HepG2 (cell line): Measurements from ENCODE around the gene TPO. TPM values are rescaled to one million over a fixed set of nuclear protein-coding genes. Genes with fewer than 3 reads are reported as not detected.

Experiments
- ATAC-seq: fragments of 200-7000 bp; cut with Tn5 transposase; 3 replicates; pipeline ENCODE4 v1.9.1; 2020; ENCODE audit warnings: mild to moderate bottlenecking, moderate library complexity
- BruUV-seq: library from RNA; stranded (reverse); fragments of 400-500 nt; replicated peaks from 2 replicates; lab custom pipeline; 2021; lab: Mats Ljungman, UMichigan
- CTCF ChIA-PET: fragments of 300-600 bp; formaldehyde crosslinking; extraction: SDS; loops from one replicate; lab custom pipeline; 2021; ENCODE audit warnings: low total read pairs, inconsistent platforms, low intra/inter-chr PET ratio; lab: Yijun Ruan, JAX
- POLR2A ChIA-PET: fragments of 350-600 bp; sonication (Branson Sonifier 250); formaldehyde crosslinking; loops from one replicate; lab custom pipeline; 2020; ENCODE audit warnings: antibody characterized with exemption, inconsistent platforms; lab: Yijun Ruan, JAX
- DNase-seq: peaks from one replicate; pipeline ENCODE4 v3.0.0-alpha.2; 2015; ENCODE audit warnings: low spot score
- FAIRE-seq: peaks from 3 replicates; lab custom pipeline; 2011; peaks lifted over from hg19 to GRCh38; lab: Jason Lieb, UNC
- H2AFZ ChIP-seq: one replicate; pipeline ENCODE4 v1.6.1; 2011; ENCODE audit warnings: low read length, inconsistent platforms
- H3K27ac ChIP-seq: fragments of 300-600 bp; 3 replicates; pipeline ENCODE4 v1.8.0; 2011; ENCODE audit warnings: mixed run types, mild to moderate bottlenecking, mixed read lengths, low read length, inconsistent platforms; ENCODE audit not compliant: insufficient read depth; ENCODE audit errors: extremely low read length
- H3K27me3 ChIP-seq, 2 experiments: fragments of 200-600 bp in 1 of 2; 2 replicates in 1 of 2; 3 replicates in 1 of 2; pipeline versions ENCODE4 v1.6.0 to v1.8.0; 2011; ENCODE audit warnings: low read length in 2 of 2, mild to moderate bottlenecking in 2 of 2, moderate library complexity in 2 of 2, inconsistent platforms in 1 of 2; ENCODE audit not compliant: insufficient read depth in 2 of 2, control insufficient read depth in 1 of 2
- H3K36me3 ChIP-seq, 2 experiments: fragments of 200-600 bp in 1 of 2; replicated peaks in 1 of 2; 2 replicates in 1 of 2; 3 replicates in 1 of 2; pipeline versions ENCODE4 v1.5.1 to v1.8.0; 2011; ENCODE audit warnings: low read length in 2 of 2, inconsistent platforms in 1 of 2; ENCODE audit not compliant: insufficient read depth in 2 of 2, control insufficient read depth in 1 of 2
- H3K4me1 ChIP-seq: 2 replicates; pipeline ENCODE4 v1.5.1; 2012; ENCODE audit warnings: low read length, inconsistent platforms; ENCODE audit not compliant: insufficient read depth
- H3K4me2 ChIP-seq: 2 replicates; pipeline ENCODE4 v1.6.0; 2011; ENCODE audit warnings: low read depth, low read length, inconsistent platforms
- H3K4me3 ChIP-seq, 3 experiments: fragments of 200-600 bp in 1 of 3; sonication (generic), shearing (Covaris generic) in 1 of 3; replicated peaks in 1 of 3; 2 replicates each; pipeline ENCODE4 v1.5.1; 2011 to 2016; ENCODE audit warnings: low read length in 3 of 3, inconsistent platforms in 2 of 3, low read depth in 2 of 3, mild to moderate bottlenecking in 2 of 3, control low read depth in 1 of 3, mixed read lengths in 1 of 3; ENCODE audit not compliant: insufficient read depth in 1 of 3
- H3K79me2 ChIP-seq: one replicate; pipeline ENCODE4 v1.6.1; 2011; ENCODE audit warnings: low read length, inconsistent platforms; ENCODE audit not compliant: insufficient read depth
- H3K9ac ChIP-seq: 2 replicates; pipeline ENCODE4 v1.6.0; 2011; ENCODE audit warnings: mild to moderate bottlenecking, low read depth, low read length, inconsistent platforms; ENCODE audit not compliant: insufficient read depth
- H3K9me3 ChIP-seq: 2 replicates; pipeline ENCODE4 v1.5.1; 2012; ENCODE audit warnings: mild to moderate bottlenecking, low read length
- H4K20me1 ChIP-seq: 2 replicates; pipeline ENCODE4 v1.6.0; 2011; ENCODE audit warnings: inconsistent platforms, mild to moderate bottlenecking, low read length, moderate library complexity; ENCODE audit not compliant: insufficient read depth
- DPF2 ChIP-seq: sonication (generic); formaldehyde crosslinking; IDR thresholded peaks from 2 replicates; pipeline ENCODE4 v1.4.0; 2020; ENCODE audit warnings: mild to moderate bottlenecking, low read depth, missing genetic modification reagents, borderline replicate concordance
- ZKSCAN8 ChIP-seq: IDR thresholded peaks from 2 replicates; pipeline ENCODE4 v1.6.1; 2016; ENCODE audit warnings: borderline replicate concordance, missing genetic modification reagents, missing compliant biosample characterization
- ZNF142 ChIP-seq: sonication (generic); formaldehyde crosslinking; IDR thresholded peaks from 2 replicates; pipeline ENCODE4 v1.4.0; 2020; ENCODE audit warnings: missing genetic modification reagents
- ZNF496 ChIP-seq: sonication (generic); formaldehyde crosslinking; IDR thresholded peaks from 2 replicates; pipeline ENCODE4 v1.8.1; 2023; ENCODE audit warnings: mild to moderate bottlenecking, moderate library complexity, missing genetic modification reagents; ENCODE audit not compliant: insufficient replicate concordance
- ZNF709 ChIP-seq: sonication (generic); formaldehyde crosslinking; IDR thresholded peaks from 2 replicates; pipeline ENCODE4 v1.5.0; 2020; ENCODE audit warnings: mild to moderate bottlenecking, missing genetic modification reagents
- ZSCAN25 ChIP-seq: sonication (generic); formaldehyde crosslinking; IDR thresholded peaks from 2 replicates; pipeline ENCODE4 v1.8.0; 2022; ENCODE audit warnings: mild to moderate bottlenecking, missing genetic modification reagents
- WGBS: methylation state at CpG from one replicate; pipeline ENCODE4 v1.1.6; 2017; ENCODE audit warnings: low lambda C conversion rate; 5-methylcytosine and 5-hydroxymethylcytosine counted together
- in situ Hi-C: cut with HindIII; loops from 2 replicates; pipeline ENCODE4 v1.10.0; 2017; ENCODE audit warnings: low pct_unique_long_range_greater_than_20kb; ENCODE audit not compliant: extremely low pct_ligation_motif_present
- intact Hi-C: fragments of 100-400 bp; cut with micrococcal nuclease; formaldehyde crosslinking; loops from one replicate; pipeline ENCODE4 v1.10.0; 2022; ENCODE audit not compliant: unreplicated experiment
- polyA plus RNA-seq, 8 experiments: library from polyadenylated mRNA; depleted of rRNA in 3 of 8; stranded (reverse) in 7 of 8; unstranded in 1 of 8; fragments of >200 nt; fragmentation: Illumina TruSeq in 4 of 8; extraction: Trizol in 4 of 8; gene quantifications; 2 replicates each; pipeline versions ENCODE4 v1.2.1 to v1.2.3, GENCODE V29; 2011 to 2016; ENCODE audit warnings: low read depth in 4 of 8, missing spikeins in 1 of 8, mixed read lengths in 1 of 8; ENCODE audit not compliant: insufficient read depth in 1 of 8
- total RNA-seq, 5 experiments: library from RNA; depleted of rRNA; stranded (reverse); fragments of >200 nt; fragmentation: Illumina TruSeq; extraction: Trizol; gene quantifications; 2 replicates each; pipeline ENCODE4 v1.2.3, GENCODE V29; 2016; ENCODE audit warnings: low read depth in 1 of 5

Gene TPO
- total and polyA plus RNA-seq, 2 of the 13 experiments (the other 11 are each of a cell fraction or from before 2014, with no cell fraction given) = not detected

DNA sequence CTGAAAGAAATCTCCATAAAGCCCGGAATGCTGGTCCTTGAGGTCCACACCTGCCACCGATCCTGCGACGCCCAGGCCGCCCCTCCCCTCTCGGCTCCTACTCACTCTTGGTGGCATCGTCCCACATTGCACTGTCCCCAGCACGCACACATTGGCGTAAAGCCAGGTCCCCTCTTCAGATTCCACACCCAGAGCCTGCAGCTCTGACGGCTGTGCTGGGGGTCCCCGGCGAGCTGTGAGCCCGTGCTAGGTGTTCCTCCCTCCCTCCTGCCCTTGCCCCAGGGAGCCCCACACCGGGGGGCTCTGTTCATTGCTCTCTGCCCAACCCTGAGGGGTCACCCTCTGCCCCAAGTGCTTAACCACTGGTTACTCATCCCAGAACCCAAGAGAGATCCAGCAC lies 8.5 kb downstream of the TPO start (continued):
- TF ChIP-seq ZNF142 (CRISPR knock-in tag) (no peak), ZNF709 (CRISPR knock-in tag) (no peak), ZKSCAN8 (no peak)

- no TSS peak for BruUV-seq
- no peak for FAIRE-seq
- no peaks in the 10 kb centered on the region for H3K4me1 ChIP-seq
- POLR2A ChIA-PET = no interaction called here
- H3K9me3 ChIP-seq = no peaks in the 10 kb centered on the region
- no peak overlapping the region for H2AFZ ChIP-seq
- H3K9ac ChIP-seq = no peak overlapping the region
- in situ Hi-C loops = no loop called here
- 60% methylated on average over 16 of the region's 22 CpGs for WGBS
- no peak for DNase-seq
- intact Hi-C loops = no loop called here
- CTCF ChIA-PET = no interaction called here
- H3K79me2 ChIP-seq = no peaks in the 10 kb centered on the region
- no peak overlapping the region for H3K4me2 ChIP-seq
- H3K36me3 ChIP-seq = no peaks in the 10 kb centered on the region
- TF ChIP-seq ZNF496 (CRISPR knock-in tag) (no peak), DPF2 (CRISPR knock-in tag) (no peak), ZSCAN25 (CRISPR knock-in tag) (no peak)
- TF ChIP-seq, all 625 proteins: peak for 0
- no peaks in the 10 kb centered on the region for H4K20me1 ChIP-seq
- no peak; the same call in 2 of the 3 replicates for ATAC-seq
- no peak overlapping the region for H3K4me3 ChIP-seq
- H3K27ac ChIP-seq = no peak overlapping the region
- H3K27me3 ChIP-seq = peaks cover 7 to 40% of the 10 kb centered on the region in 2 experiments; a peak in 3 of 5 replicates
Measured at GRCh38 chr2:1422131-1422530, 8.9 kb downstream of the TPO start.
